Measurements from ENCODE around the gene TRAF3IP1.

- TF ChIP-seq REST (IDR thresholded peaks at IDR 0.05; ENCODE audit: insufficient read depth in 1 of 2, low read depth in 2 of 2, low read length in 2 of 2) (no peak), TAF1 (IDR thresholded peaks at IDR 0.05; ENCODE audit: borderline replicate concordance, insufficient read depth, low read length) (no peak), POLR2AphosphoS5 (IDR thresholded peaks at IDR 0.05; ENCODE audit: low read depth, low read length) (no peak), SIN3A (IDR thresholded peaks at IDR 0.05; ENCODE audit: borderline replicate concordance, insufficient read depth, low read length) (no peak), FOXP2 (optimal IDR thresholded peaks at IDR 0.05; ENCODE audit: borderline replicate concordance, extremely low read depth, extremely low read length, insufficient read depth) (no peak)
Measured at GRCh38 chr2:238412067-238412767, 91.9 kb downstream of the TRAF3IP1 start.

All from PFSK-1 (cell line).